Measurements from ENCODE around the gene CA10.

The CA10 gene

DNA sequence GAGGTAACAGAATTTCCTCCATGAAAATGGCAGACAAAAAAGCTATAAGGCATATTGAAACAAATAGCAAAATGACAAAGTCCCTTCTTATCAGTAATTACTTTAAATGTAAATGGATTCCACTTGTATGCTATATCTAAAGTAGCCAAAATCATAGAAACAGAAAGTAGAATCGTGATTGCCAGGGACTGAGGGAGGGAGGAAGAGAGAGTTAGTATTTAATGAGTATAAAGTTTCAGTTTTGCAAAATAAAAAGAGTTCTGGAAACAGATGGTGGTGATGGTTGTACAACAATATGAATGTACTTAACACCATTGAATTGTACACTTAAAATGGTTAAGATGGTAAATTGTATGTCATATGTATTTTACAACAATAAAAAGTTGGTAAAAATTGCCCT lies 407.4 kb downstream of the CA10 start:
- DNase-seq, result no peak

GRCh38 chr17:51748749-51749604 lies 409.5 kb downstream of the CA10 start:
- no peak for DNase-seq

DNA sequence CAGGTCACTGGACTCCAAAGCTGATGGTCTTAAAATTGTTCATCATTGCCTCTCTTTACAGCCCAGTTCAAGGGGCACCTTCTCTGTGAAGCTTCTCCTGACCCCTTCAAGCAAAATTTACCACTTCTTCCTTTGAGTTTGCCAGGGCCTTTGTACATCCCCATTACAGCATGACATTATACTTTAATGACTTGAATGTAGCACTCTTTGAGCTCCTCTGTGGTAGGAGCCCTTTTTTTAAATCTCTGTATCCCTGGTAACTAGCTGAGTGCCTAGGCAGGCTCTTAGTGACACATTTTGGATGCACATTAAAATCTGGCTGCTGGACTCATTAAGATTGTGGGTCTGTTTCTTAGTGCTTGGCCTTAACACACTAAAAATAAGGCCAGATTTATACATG lies 412.1 kb downstream of the CA10 start:
- no peak for DNase-seq

DNA sequence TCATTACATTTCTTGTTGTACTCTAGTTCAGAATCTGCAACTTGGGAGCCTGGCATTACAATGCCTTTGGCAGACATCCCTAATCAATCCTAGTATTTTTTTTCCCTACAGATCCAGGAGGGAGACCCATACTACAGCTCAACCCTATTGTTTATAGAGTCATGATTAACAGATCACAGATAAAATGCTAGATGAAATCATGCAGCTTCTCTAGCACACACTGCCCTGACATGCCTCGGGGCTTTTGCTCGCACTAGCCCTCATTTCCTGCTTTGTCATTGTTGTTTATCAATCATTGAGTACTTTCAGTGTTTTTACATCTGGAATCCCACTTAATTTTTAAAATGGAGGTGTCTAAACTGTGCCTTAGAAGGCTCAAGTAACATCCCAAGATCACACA lies 412.5 kb downstream of the CA10 start:
- DNase-seq, result no peak

DNA sequence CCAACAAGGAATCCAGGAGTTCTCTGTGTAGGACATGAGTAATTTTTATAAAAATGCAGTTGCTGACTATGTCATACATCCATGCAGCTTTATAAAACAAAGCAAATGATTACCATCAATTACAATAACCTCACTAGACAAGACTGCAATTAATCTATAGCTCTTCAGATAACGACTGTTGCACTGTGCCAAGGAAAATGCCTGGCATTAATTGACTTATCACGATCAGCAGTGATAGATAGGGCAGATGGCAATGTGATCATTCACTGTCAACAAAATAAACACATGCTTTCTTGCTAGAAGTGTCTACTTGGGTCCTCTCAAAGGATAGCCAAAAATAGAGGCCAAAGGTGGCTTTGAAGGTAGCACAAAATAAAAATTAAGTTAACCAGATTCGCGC lies 415.0 kb downstream of the CA10 start:
- DNase-seq, result no peak

DNA sequence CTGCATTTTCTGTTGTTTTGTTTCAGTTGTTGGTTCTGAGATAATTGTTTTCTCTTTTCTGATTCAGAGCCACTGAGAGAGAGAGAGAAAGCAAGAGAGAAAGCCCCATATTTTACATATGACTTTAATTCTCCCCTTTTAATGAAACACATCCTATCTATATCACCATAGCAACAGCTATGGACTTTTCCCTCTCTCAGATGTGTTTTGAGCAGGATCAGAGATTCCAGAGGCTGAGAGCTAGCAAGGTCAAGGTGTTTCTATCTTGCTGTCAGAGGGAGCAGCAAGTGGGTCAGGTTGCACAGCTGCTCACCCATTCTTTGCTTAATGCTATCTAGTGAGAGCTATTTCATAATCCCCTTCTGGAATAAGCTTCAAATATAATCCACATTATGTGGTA lies 415.9 kb downstream of the CA10 start:
- DNase-seq, result no peak

DNA sequence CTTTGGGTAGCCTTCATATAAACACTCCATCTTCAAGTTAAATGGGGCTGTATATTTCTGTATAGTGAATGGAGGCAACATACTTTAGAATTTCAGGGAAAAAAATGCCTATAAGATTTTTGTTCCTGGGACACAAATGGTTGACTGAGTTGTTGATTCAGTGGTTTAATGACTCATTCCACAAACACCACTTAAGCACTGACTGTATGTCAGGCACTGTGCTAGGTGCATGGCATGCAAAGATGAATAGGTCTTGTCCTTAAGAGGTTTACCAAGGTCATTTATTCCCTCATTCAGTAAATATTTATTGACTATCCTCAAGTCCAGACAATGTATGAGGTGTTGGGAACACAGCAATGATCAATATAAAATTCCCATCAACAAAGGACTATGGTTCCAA lies 417.1 kb downstream of the CA10 start:
- no peak for DNase-seq

DNA sequence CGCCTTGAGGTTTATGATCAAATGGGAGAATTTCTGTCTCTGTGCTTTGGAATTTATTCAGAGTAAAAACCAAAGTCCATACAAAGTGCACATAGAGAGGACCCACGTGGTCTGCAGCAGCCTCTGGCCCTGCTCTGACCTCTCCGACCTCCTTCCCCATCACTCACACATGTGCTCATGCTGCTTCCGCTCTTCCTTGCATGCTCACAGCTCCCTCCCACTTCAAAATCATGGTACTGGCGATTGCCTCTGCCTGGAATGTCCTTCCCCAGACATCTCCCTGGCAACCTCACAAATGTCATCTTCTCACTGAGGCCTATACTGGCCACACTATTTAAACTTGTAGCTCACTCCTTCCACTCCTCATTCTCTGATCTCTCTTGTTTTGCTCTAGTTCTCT lies 418.0 kb downstream of the CA10 start:
- DNase-seq, result no peak

- DNase-seq, result no peak
Measured at GRCh38 chr17:51739245-51739886, 419.1 kb downstream of the CA10 start.

DNA sequence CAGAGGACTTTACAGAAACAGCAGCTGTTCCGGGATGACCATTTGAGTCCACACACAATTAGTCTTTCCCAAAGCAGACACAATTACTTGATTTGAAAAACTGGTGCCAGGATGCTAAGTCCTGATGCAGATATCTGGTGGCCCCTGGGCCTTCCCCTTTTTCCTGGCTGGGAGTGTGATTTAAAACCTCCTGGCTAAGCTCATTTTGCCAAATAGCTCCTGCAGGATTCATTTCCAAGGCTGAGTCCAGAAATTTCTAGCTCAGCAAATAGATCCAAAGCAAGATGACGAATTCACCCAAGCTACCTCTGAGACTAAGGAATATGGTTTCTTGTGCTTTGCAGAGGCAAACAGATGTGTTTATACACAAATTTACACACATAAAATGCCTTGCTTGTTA lies 422.2 kb downstream of the CA10 start:
- no peak for DNase-seq

- no peak for DNase-seq
Measured at GRCh38 chr17:51734976-51735375, 423.5 kb downstream of the CA10 start.

DNA sequence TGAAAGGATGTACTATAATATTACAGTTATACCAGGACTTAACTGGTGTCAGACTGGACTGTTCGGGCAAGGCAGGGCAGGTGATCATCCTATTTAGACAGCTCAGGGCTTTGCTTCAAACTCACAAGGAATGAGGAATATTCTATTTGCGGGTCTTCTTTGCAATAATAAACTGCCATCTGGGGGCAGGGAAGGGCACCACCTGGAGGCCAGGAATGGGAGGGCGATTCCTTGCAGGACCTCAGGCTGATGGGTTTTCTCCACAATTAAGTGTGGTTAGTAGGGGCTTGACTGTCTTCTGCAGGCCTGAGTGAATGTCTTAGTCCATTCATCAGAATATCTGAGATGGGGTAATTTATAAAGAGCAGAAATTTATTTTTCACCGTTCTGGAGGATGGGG lies 424.1 kb downstream of the CA10 start:
- no peak for DNase-seq

- DNase-seq, result no peak
Measured at GRCh38 chr17:51733166-51733565, 425.3 kb downstream of the CA10 start.

GRCh38 chr17:51731941-51732722 lies 426.4 kb downstream of the CA10 start:
- DNase-seq, result no peak

DNA sequence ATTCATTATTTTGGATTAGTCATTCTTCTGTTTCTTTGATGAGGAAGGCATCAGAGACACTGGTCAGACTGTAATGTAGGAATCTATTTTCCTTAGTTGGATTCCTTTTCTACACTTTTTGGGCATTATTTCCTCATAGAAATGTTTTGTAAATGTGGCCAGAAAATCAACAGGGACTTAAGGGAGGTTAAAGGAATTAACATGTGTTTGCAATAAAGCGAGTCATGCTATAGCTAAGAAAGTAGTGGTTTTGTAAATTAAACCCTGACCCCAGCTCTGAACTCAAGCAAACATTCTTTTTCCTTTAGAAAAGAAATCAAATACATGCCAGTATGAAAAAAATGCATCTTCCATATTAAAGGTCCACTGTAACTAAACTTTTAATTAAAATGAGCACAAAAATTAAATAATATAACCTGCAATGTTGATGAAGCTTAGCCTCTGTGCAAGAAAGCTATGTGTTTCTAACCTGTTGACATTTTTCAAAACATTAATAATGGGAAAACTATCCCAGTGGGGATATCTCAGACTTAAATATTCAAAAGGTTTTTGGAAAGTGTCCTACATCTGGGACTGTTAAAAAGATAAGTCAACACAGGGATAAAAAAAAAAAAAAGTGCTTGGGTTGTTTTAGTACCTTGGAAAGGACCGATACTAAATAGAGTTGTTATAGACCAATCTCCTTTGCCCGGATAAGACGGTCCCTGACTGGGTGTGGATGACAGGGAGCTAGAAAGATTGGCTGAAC lies 428.0 kb downstream of the CA10 start:
- DNase-seq, result no peak

DNA sequence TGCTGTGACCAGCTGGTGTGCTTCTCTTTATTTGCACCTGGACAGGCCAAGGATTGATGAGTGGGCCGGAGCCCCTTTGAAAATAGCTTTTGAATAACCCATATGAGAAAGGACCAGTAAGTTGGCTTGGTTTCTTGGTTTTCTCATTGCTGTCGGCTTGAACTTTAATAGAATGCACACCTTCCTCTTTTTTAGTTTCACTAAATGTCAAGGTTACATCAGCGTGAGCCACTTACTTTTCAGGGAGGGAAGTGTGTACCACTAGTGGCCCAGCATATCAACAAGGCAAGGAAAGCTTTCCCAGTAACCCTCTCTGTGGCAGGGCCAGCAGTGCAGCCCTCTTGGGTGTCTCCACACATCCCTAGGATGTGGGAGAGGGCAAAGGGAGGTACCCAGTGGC lies 433.3 kb downstream of the CA10 start:
- no peak for DNase-seq

- no peak for DNase-seq
Measured at GRCh38 chr17:51724043-51724580, 434.4 kb downstream of the CA10 start.

GRCh38 chr17:51722994-51723393 lies 435.5 kb downstream of the CA10 start:
- no peak for DNase-seq

- no peak for DNase-seq
Measured at GRCh38 chr17:51721730-51722129, 436.8 kb downstream of the CA10 start.

DNA sequence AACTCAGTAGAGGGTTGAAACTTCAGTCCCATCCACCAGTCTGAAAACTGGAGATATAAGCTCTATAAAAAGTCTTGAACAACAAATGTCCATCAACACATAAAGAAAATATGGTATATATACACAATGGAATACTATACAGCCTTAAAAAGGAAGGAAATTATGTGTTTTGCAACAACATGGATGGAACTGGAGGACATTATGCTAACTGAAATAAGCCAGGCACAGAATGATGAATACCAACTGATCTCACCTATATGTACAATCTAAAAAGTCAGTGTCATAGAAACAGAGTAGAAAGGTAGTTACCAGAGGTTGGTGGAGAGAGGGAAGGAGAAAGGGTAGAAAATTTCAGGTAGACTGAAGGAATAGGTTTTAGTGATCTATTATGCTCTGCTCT lies 438.1 kb downstream of the CA10 start:
- no peak for DNase-seq

GRCh38 chr17:51718983-51719382 lies 439.5 kb downstream of the CA10 start:
- no peak for DNase-seq

GRCh38 chr17:51711581-51711980 lies 446.9 kb downstream of the CA10 start:
- DNase-seq, result no peak

GRCh38 chr17:51710634-51710979 lies 447.9 kb downstream of the CA10 start:
- DNase-seq, result no peak
